ENCODE results near the gene SPTBN4.
"Not testable (repeated sequence)": the region's sequence is repeated elsewhere in the genome, so short reads cannot be mapped to it uniquely, and the experiment has no call there.

DNA sequence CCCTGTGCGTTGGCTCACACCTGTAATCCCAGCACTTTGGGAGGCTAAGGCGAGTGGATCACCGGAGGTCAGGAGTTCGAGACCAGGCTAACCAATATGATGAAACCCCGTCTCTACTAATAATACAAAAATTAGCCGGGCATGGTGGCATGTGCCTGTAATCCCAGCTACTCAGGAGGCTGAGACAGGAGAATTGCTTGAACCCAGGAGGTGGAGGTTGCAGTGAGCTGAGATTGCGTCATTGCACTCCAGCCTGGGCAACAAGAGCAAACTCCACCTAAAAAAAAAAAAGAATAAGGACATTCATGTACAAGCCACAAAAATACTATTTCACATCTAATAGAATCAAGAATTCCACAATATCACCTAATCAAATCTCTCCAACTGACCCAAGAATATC is 38.6 kb upstream of the SPTBN4 start:
- TF ChIP-seq, protein P1, sequence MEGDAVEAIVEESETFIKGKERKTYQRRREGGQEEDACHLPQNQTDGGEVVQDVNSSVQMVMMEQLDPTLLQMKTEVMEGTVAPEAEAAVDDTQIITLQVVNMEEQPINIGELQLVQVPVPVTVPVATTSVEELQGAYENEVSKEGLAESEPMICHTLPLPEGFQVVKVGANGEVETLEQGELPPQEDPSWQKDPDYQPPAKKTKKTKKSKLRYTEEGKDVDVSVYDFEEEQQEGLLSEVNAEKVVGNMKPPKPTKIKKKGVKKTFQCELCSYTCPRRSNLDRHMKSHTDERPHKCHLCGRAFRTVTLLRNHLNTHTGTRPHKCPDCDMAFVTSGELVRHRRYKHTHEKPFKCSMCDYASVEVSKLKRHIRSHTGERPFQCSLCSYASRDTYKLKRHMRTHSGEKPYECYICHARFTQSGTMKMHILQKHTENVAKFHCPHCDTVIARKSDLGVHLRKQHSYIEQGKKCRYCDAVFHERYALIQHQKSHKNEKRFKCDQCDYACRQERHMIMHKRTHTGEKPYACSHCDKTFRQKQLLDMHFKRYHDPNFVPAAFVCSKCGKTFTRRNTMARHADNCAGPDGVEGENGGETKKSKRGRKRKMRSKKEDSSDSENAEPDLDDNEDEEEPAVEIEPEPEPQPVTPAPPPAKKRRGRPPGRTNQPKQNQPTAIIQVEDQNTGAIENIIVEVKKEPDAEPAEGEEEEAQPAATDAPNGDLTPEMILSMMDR (IDR thresholded peaks at IDR 0.05) = not testable (repeated sequence)
- not testable (repeated sequence) for TF ChIP-seq FOSL2 (IDR thresholded peaks at IDR 0.05; ENCODE audit: borderline replicate concordance, low read depth); TAF1 (IDR thresholded peaks at IDR 0.05; ENCODE audit: borderline replicate concordance, low read depth, low read length); MXI1 (IDR thresholded peaks at IDR 0.05; ENCODE audit: low read depth, low read length); POLR2AphosphoS5 (IDR thresholded peaks at IDR 0.05; ENCODE audit: low read depth, low read length); REST (IDR thresholded peaks at IDR 0.05; ENCODE audit: low read depth, low read length); EZH2phosphoT487 (IDR thresholded peaks at IDR 0.05; ENCODE audit: borderline replicate concordance, low read depth)
